Stimulated activated CD8-positive, alpha-beta memory T cell treated with anti-CD3 and anti-CD28 coated beads, Interleukin-2, amount 100 ng/mL, for 48 hours (primary cell): ENCODE results near the gene FNDC7.
A peak's percentile ranks its signal among the peaks of the same experiment; 100 is the strongest.
"Not testable (repeated sequence)": the region's sequence is repeated elsewhere in the genome, so short reads cannot be mapped to it uniquely, and the experiment has no call there.

Experiments used
- DNase-seq, 2 donors: peaks; one replicate each; pipeline ENCODE4 v3.0.0-alpha.2; 2020; ENCODE audit warnings: low read depth in 2 of 2

The FNDC7 gene

DNA sequence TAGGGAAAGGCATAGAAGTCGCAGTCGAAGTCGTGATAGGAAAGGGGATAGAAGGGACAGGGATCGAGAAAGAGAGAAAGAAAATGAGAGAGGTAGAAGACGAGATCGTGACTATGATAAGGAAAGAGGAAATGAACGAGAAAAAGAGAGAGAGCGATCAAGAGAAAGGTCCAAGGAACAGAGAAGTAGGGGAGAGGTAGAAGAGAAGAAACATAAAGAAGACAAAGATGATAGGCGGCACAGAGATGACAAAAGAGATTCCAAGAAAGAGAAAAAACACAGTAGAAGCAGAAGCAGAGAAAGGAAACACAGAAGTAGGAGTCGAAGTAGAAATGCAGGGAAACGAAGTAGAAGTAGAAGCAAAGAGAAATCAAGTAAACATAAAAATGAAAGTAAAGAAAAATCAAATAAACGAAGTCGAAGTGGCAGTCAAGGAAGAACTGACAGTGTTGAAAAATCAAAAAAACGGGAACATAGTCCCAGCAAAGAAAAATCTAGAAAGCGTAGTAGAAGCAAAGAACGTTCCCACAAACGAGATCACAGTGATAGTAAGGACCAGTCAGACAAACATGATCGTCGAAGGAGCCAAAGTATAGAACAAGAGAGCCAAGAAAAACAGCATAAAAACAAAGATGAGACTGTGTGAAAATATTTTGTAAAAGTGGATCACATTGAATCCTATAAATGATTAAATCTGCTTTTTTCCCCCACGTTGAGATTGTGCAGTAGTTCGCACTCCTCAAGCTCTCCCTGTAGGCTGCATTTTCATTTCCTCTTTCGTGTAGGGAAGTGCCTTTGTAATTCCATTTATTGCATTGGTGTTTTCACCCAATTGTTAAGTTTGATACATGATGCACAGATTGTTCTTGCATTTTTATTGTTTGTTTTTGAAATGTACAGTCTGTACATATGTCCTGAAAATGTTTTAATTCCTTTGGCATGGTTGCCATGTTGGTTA is 13.1 kb upstream of the FNDC7 start:
- DNase-seq, result no peak

GRCh38 chr1:108701176-108701849 is 11.4 kb upstream of the FNDC7 start:
- DNase-seq, result no peak

GRCh38 chr1:108702109-108702508 is 10.6 kb upstream of the FNDC7 start:
- not testable (repeated sequence) for DNase-seq

DNA sequence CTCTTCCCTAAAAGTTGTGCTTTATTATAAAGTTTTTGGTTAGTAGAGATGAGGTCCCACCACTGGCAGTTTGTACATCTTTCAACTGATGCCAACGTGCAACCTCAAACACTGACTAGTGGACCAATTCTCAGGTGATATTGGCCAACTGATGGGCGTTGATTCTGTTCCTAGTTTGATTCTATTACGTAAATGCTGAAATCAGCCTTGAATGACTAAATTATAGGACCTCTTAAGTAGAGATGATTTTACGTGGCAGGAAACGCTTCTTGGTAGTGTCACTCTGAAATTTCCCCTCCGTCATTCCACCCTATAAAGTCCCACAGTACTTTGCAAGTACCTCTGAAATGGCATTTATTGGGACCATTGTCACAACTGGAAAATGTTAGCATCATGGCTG is 8.8 kb upstream of the FNDC7 start:
- DNase-seq, result no peak

DNA sequence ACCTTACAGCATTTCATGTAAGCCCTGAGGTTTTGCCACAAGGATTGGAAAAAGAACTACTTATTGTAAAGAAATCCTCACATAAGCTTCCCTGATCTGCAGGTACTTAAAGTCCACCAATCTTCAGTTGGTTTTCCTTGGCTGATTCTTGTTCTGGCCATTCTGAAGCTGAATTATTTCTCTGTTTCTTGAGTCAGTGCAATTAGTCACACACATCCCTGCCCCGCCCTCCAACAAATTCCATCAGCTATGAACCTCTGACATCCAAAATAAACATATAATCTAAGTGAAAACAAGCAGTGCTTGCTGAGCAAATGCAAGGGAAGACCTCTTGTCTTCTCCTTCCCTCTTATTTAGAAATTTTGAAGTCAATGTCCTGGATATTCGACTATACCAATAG is 8.2 kb upstream of the FNDC7 start:
- no peak for DNase-seq

DNA sequence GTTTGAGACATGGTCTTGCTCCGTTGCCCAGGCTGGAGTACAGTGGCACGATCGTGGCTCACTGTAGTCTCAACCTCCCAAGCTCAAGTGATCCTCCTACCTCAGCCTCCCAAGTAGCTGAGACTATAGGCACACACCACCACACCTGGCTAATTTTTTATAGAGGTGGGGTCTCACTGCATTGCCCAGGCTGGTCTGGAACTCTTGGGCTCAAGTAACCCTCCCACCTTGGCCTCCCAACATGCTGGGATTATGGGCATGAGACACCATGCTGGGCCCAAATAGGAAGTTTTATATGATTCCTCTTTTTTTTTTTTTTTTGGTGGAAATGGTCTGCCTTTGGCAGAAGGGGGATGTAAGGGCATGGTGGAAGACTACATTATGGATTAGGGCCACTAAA is 6.1 kb upstream of the FNDC7 start:
- no peak for DNase-seq

- DNase-seq, result peak; percentile 37 to 48
Observed at GRCh38 chr1:108708691-108709660, 3.7 kb upstream of the FNDC7 start.

GRCh38 chr1:108715932-108716331 is 3.2 kb downstream of the FNDC7 start:
- no peak for DNase-seq

- no peak for DNase-seq
Observed at GRCh38 chr1:108716437-108717230, 3.9 kb downstream of the FNDC7 start.

- DNase-seq, result no peak
Observed at GRCh38 chr1:108717774-108718316, 5.1 kb downstream of the FNDC7 start.

GRCh38 chr1:108718927-108719655 is 6.4 kb downstream of the FNDC7 start:
- DNase-seq, result no peak

- DNase-seq, result no peak
Observed at GRCh38 chr1:108719656-108720435, 7.1 kb downstream of the FNDC7 start.

GRCh38 chr1:108722292-108722691 is 9.6 kb downstream of the FNDC7 start:
- no peak for DNase-seq

- no peak for DNase-seq
Observed at GRCh38 chr1:108725906-108726305, 13.2 kb downstream of the FNDC7 start.

DNA sequence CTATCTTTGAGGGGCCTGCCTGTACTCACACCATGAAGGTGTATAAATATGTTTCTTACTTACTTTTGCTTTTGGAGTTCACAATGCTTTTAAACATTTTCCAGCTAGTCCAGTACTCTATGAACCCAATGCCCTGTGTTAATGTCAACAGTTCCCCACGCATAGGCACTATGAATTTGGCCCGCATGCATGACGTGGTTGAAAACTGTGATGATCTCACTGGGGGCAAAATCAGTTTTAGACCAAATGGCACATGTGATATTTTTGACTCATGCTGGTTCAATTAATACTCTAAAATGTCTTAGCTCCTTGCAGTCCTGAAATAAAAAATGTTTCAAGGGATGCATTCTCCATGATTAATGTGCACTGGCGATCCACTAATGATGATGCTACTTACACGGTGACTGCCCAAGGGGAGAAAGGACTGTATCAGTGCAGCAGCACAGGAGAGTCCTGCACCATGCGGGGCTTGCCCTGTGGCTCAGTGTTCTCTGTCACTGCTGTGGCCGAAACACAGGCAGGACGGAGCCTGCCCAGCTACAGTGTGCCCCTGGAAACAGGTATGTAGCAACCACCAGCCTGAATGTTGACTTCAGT is 15.7 kb downstream of the FNDC7 start:
- DNase-seq, result no peak

- no peak for DNase-seq
Observed at GRCh38 chr1:108729481-108729880, 16.8 kb downstream of the FNDC7 start.

DNA sequence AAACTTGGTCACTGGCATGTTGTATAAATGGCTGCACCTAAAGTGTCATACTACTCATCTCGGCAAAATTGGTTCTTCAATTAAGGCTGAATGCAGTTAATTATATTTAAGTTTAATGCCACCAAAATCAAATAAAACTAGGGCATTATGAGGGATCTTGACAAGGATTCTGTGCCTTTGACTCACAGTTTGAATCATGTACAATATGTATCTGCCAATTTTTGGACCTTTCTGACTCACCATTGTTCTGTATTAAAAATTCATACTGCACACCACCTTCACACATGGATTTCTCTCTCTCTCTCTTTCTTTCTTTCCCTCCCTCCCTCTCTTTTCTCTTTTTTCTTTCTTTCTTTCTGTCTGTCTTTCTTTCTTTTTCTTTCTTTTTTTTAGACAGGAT is 19.7 kb downstream of the FNDC7 start:
- no peak for DNase-seq

GRCh38 chr1:108734171-108734865 is 21.6 kb downstream of the FNDC7 start:
- no peak for DNase-seq
